Activated naive CD8-positive, alpha-beta T cell (primary cell): Measurements from ENCODE around the gene LRRC4B.

Source experiments
- H3K27ac Mint-ChIP-seq: one replicate; pipeline ENCODE4 v1.8.0; 2021; ENCODE audit warnings: mixed read lengths
- H3K27me3 Mint-ChIP-seq: one replicate; pipeline ENCODE4 v1.8.0; 2021; ENCODE audit warnings: mixed read lengths
- H3K36me3 Mint-ChIP-seq: one replicate; pipeline ENCODE4 v1.8.0; 2021; ENCODE audit warnings: mixed read lengths
- H3K4me1 Mint-ChIP-seq: one replicate; pipeline ENCODE4 v1.8.0; 2021; ENCODE audit warnings: low read depth, mixed read lengths
- H3K4me3 Mint-ChIP-seq: one replicate; pipeline ENCODE4 v1.8.0; 2021; ENCODE audit warnings: mild to moderate bottlenecking, mixed read lengths
- H3K9me3 Mint-ChIP-seq: one replicate; pipeline ENCODE4 v1.8.0; 2021; ENCODE audit warnings: low read depth, mixed read lengths

LRRC4B gene

GRCh38 chr19:50485284-50485955 is 82.8 kb downstream of the LRRC4B start:
- Mint-ChIP-seq H3K36me3 (peaks cover 7% of the 10 kb centered on the region), H3K9me3 (no peaks in the 10 kb centered on the region), H3K27me3 (no peaks in the 10 kb centered on the region), H3K4me3 (no peak overlapping the region), H3K4me1 (peaks cover 8% of the 10 kb centered on the region), H3K27ac (no peak overlapping the region)

- Mint-ChIP-seq H3K27ac (peak overlapping the region; percentile 1), H3K36me3 (peaks cover 10% of the 10 kb centered on the region), H3K4me1 (peaks cover 8% of the 10 kb centered on the region), H3K27me3 (no peaks in the 10 kb centered on the region), H3K9me3 (no peaks in the 10 kb centered on the region), H3K4me3 (no peak overlapping the region)
These were observed 85.3 kb downstream of the LRRC4B start for GRCh38 chr19:50482916-50483315.

- Mint-ChIP-seq H3K27me3 (no peaks in the 10 kb centered on the region), H3K4me1 (peaks cover 10% of the 10 kb centered on the region), H3K36me3 (peaks cover 12% of the 10 kb centered on the region), H3K4me3 (no peak overlapping the region), H3K9me3 (no peaks in the 10 kb centered on the region), H3K27ac (no peak overlapping the region)
These were observed 85.9 kb downstream of the LRRC4B start for GRCh38 chr19:50482271-50482855.

- H3K27ac Mint-ChIP-seq = no peak overlapping the region
- no peaks in the 10 kb centered on the region for H3K9me3 Mint-ChIP-seq
- H3K4me3 Mint-ChIP-seq = no peak overlapping the region
- H3K4me1 Mint-ChIP-seq = peaks cover 16% of the 10 kb centered on the region
- peaks cover 9% of the 10 kb centered on the region for H3K36me3 Mint-ChIP-seq
- H3K27me3 Mint-ChIP-seq = no peaks in the 10 kb centered on the region
These were observed 86.7 kb downstream of the LRRC4B start for GRCh38 chr19:50481351-50482149.

GRCh38 chr19:50480281-50481111 is 87.7 kb downstream of the LRRC4B start:
- Mint-ChIP-seq H3K4me3 (no peak overlapping the region), H3K9me3 (no peaks in the 10 kb centered on the region), H3K4me1 (peaks cover 18% of the 10 kb centered on the region), H3K36me3 (peaks cover 9% of the 10 kb centered on the region), H3K27me3 (no peaks in the 10 kb centered on the region), H3K27ac (no peak overlapping the region)

- Mint-ChIP-seq H3K4me1 (peaks cover 18% of the 10 kb centered on the region), H3K27ac (no peak overlapping the region), H3K27me3 (no peaks in the 10 kb centered on the region), H3K9me3 (no peaks in the 10 kb centered on the region), H3K36me3 (peaks cover 9% of the 10 kb centered on the region), H3K4me3 (no peak overlapping the region)
These were observed 88.4 kb downstream of the LRRC4B start for GRCh38 chr19:50479761-50480251.

- Mint-ChIP-seq H3K4me1 (peaks cover 18% of the 10 kb centered on the region), H3K27me3 (no peaks in the 10 kb centered on the region), H3K9me3 (no peaks in the 10 kb centered on the region), H3K4me3 (peak overlapping the region; percentile 20), H3K36me3 (peaks cover 9% of the 10 kb centered on the region), H3K27ac (peak overlapping the region; percentile 41)
These were observed 89.1 kb downstream of the LRRC4B start for GRCh38 chr19:50478901-50479715.

GRCh38 chr19:50477751-50478515 is 90.3 kb downstream of the LRRC4B start:
- peaks cover 6% of the 10 kb centered on the region for H3K36me3 Mint-ChIP-seq
- peaks cover 18% of the 10 kb centered on the region for H3K4me1 Mint-ChIP-seq
- H3K27me3 Mint-ChIP-seq = no peaks in the 10 kb centered on the region
- peak overlapping the region; percentile 79 for H3K27ac Mint-ChIP-seq
- no peaks in the 10 kb centered on the region for H3K9me3 Mint-ChIP-seq
- H3K4me3 Mint-ChIP-seq = peak overlapping the region; percentile 98

GRCh38 chr19:50476907-50477238 is 91.4 kb downstream of the LRRC4B start:
- H3K36me3 Mint-ChIP-seq = peaks cover 6% of the 10 kb centered on the region
- peak overlapping the region; percentile 98 for H3K4me3 Mint-ChIP-seq
- H3K9me3 Mint-ChIP-seq = no peaks in the 10 kb centered on the region
- H3K27me3 Mint-ChIP-seq = no peaks in the 10 kb centered on the region
- H3K27ac Mint-ChIP-seq = peak overlapping the region; percentile 89
- H3K4me1 Mint-ChIP-seq = peaks cover 18% of the 10 kb centered on the region

- Mint-ChIP-seq H3K4me3 (peak within 1 kb of the TSS; percentile 98), H3K27me3 (no peaks in the 10 kb centered on the region), H3K4me1 (peaks cover 18% of the 10 kb centered on the region), H3K36me3 (peaks cover 6% of the 10 kb centered on the region), H3K27ac (peak within 1 kb of the TSS; percentile 89), H3K9me3 (no peaks in the 10 kb centered on the region)
These were observed 91.9 kb downstream of the LRRC4B start, which contains the start of the genes EMC10 and GARIN5A for GRCh38 chr19:50476224-50476906. Gene EMC10 (plus strand): TSS chr19:50476507. CDS start chr19:50476545, 38 bp downstream. Gene GARIN5A (minus strand): TSS chr19:50476848. CDS start chr19:50476388, 460 bp downstream.

- Mint-ChIP-seq H3K4me1 (peaks cover 18% of the 10 kb centered on the region), H3K36me3 (peaks cover 6% of the 10 kb centered on the region), H3K27me3 (no peaks in the 10 kb centered on the region), H3K27ac (peak overlapping the region; percentile 81), H3K4me3 (peak overlapping the region; percentile 98), H3K9me3 (no peaks in the 10 kb centered on the region)
These were observed 92.5 kb downstream of the LRRC4B start for GRCh38 chr19:50475736-50476223.

- Mint-ChIP-seq H3K9me3 (no peaks in the 10 kb centered on the region), H3K27me3 (no peaks in the 10 kb centered on the region), H3K4me3 (peak overlapping the region; percentile 70), H3K4me1 (peaks cover 18% of the 10 kb centered on the region), H3K36me3 (peaks cover 6% of the 10 kb centered on the region), H3K27ac (peak overlapping the region; percentile 77)
These were observed 93.1 kb downstream of the LRRC4B start for GRCh38 chr19:50475101-50475568.
